GM18502 (cell line): ENCODE measurements around the gene NARF.
"Not testable (repeated sequence)": the region's sequence is repeated elsewhere in the genome, so short reads cannot be mapped to it uniquely, and the experiment has no call there.

Source experiments
- ATAC-seq: cut with Tn5 transposase; IDR thresholded peaks from one replicate; pipeline ENCODE4 v1.9.1; 2021; ENCODE audit warnings: mild to moderate bottlenecking; ENCODE audit not compliant: unreplicated experiment, poor library complexity

Gene NARF

DNA sequence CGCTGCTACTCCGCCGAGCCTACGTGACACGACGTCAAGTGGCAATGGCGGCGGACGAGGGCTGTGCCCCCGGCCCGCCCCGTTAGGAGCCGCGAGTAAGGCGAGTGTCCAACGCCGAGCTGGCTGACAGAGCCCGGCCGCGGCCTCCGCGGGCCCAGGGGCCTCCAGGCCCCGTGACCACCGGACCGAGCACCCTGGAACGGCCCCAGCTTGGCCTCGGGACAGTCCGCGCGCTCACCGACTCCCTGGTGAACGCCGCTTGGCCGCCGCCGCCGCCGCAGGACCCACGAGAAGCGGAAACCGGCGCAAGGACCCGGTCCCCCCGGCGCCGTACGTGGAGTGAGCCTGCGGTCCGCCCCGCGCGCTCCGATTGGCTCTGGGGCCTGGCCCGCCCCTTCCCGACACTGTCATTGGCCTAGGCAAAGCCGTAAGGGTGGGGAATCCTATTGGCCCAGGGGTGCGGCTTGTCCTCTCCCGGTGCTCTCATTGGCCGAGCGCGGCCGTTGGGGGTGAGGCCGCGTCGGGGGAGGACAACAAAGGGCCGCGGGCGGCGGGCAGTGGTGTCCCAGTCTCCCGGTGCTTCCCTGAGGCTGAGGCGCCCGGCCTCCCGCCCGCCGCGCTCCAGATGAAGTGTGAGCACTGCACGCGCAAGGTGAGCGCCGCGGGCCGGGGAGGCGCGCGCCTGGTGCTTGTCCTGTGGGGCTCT is at the start of gene NARF:
Gene NARF, plus strand, starts transcription at position 563 of the 706 bp plus-strand sequence. Its CDS starts 63 bp downstream, at position 626.
- ATAC-seq = peak; percentile 92

DNA sequence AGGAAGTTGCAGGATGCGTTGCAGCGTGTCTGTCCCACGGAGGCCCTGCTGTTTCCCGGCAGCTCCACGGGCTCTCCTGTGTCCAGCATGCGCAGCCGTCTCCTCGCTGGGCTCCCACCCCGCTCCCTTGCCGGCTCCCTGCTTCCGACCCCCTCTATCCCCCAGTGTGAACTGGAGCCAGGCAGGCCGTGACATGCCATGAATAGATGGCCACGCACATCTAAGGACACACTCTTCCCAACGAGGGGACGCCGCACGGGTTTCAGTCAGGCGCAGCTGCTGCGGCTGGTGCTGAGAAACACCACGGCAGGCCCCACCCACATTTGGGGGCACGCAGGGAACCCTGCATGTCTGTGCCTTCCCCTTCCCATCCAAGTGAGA is 49.6 kb upstream of the NARF start:
- ATAC-seq = no peak

DNA sequence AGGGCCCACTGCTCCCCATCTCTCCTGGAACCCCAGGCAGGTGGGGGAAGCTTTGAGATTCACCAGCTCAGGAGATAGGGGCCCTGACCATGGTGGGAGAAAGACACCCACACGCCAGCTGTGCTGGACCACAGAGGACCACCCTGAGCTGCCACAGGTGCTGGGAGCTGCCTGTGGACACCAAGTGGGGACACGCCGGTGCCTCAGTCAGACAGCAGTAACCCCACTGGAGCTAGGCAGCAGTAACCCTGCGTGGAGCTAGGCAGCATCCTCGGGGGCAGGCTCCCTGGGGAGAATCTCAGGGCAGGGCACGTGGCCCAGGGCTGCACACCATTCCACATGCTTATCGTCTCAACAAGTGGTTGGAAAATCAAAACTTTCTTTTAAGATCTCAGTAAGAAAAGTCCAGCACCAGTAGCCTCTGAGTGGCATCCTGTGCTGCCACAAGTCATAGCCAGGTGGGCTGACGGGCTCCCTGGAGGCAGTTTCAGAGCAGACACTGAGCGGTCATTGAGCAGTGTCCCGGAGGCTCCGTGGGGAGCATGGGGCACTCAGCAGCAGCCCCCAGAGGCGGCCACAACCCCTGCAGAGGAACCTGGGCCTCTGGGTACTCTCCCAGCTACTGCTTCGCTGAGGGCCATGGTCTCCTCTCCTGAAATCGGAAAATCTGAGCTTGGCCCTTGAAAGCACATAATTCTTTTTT is 48.4 kb upstream of the NARF start:
- no peak for ATAC-seq

DNA sequence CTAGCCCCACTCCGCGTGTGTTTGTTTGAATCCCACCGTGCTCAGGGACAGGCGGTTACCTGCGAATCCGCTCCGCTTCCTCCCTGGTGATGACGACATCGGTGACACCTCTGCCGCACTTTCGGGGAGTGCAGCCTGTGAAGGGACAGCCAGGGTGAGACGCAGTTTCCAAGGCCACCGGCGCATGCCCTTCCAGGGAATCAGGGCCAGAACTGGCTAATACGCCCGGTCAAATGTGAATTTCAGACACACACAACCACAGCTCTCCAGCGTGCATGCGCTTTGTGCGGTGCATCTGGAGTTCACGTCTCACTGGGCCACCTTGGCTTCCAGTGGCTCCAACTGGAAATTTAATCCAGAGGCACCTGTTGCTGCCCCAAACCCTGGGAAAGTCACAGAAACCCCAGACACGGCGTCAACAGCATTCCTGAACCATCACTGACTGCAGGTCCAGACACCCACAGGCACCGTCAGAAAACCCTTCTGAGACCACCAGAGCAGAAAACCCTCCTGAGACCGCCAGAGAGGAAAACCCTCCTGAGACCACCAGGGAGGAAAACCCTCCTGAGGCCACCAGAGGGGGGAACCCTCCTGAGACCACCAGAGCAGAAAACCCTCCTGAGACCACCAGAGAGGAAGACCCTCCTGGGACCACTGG is 47.0 kb upstream of the NARF start:
- ATAC-seq = no peak

DNA sequence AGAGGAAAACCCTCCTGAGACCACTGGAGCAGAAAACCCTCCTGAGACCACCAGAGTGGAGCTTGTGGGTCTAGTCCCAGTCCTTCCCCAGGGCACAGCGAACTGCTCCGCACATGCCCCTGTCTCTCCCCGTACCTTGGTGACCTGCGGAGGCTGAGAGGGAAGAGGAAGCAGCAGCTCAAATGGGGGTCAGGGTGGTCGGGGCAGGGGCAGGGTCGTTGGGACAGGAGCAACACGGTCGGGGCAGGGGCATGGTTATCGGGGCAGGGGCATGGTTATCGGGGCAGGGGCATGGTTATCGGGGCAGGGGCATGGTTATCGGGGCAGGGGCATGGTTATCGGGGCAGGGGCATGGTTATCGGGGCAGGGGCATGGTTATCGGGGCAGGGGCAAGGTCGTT is 46.5 kb upstream of the NARF start:
- ATAC-seq = not testable (repeated sequence)

DNA sequence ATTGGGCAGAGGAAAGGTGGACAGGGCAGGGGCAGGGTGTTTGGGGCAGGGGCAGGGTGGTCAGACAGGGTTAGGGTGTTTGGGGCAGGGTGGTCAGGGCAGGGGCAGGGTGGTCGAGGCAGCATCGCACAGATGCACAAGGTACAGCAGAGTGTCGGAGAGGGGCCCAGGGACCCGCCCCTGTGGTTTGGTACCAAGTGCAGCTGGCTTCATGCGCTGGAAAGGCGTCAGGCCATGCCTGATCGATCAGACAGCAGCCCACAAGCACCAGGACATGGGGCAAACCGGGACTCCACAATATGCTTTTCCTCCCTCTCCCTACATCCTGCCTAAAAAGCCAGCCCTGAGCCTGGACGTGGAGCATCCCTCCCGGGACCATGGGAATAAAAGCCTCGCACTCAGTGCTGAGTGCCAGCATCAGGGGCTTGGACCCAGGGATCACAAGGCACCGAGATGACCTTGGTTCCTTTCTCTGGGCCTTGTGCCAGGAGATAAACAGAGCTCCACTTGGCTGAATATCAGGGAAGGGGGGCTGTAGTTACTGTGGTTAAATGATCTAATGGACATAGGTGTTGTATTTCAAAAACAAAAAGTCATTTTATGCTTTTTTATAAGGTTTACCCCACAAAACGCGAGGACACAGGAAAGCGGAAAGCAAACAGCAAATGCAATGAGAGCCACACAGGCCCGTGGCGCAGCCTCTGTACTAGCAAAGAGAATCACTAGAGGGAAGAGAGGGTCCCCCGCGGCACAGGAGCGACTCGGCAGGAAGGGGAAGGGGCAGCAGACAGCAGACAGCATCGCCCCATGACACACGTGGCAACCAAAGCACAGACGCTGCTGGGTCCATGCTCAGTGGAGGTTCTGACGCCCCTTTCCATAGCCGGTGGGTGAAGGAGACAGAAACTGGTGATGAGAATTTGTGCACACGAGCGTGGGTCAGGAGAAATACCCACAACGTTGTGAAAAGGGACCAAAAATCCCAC is 45.7 kb upstream of the NARF start:
- ATAC-seq = no peak

DNA sequence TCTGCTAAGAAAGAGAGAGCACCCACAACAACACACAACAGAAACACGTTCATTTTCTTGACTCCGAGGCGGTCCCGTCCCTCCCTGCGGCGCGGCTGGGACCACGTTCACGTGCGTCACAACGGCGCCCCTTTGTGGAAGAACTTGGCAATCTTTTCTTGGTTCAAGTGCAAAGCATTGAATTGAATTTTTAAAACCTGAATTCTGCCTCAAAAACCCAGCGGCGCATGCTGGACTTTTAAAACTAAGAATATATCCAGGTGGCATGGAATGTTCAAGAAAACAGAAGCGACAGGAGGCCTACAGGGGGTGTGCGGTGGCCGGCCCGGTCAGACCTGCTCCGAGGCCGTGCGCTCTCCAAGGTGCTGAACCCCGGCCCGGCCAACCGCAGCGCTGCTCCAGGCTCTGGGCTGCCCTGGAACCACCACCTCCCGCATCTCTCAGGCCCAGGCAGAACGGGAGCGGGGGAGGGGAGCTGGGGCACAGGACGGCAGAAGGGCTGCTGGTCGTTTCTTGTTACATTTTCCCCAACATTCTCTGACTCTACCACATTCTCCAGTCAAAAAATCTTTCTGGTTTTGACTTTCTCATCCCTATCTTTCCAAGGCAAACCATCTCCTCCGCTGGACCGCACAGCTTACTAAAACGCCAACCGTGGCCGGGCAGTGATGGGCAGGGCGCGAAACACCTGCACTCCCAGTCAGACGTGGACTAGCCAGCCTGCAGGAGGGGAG is 43.8 kb upstream of the NARF start:
- no peak for ATAC-seq

DNA sequence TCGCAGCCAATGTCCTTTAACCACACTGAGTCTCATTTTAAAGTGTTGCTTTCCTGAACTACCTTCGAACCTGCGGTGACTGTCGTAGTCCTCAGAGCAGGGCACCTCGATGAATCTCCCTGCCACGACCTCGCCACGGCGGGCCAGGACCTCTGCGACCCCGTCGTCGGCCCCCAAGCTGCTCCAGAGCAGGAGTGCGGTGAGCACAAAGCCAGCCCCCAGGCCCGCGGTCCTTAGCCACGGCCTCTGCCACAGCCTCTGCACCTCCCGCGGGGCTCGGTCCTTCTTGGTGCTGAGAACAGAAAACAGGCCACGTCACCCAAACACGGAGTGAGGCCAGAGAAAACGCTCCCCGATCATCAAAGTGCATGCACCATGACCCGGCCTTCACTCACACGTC is 43.2 kb upstream of the NARF start:
- ATAC-seq = no peak

DNA sequence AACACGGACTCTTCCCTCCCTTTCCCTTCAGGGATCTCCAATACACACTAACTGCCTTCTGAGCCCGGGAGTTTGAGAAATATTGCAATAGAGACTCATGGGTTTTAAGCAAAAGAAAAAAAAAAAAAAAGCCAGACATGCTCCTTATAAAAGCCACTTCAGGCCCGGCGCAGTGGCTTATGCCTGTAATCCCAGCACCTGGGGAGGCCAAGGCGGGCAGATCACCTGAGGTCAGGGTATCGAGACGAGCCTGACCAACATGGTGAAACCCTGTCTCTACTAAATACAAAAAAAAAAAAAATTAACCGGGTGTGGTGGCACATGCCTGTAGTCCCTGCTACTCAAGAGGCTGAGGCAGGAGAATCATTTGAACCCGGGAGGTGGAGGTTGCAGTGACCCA is 42.8 kb upstream of the NARF start:
- ATAC-seq = no peak

DNA sequence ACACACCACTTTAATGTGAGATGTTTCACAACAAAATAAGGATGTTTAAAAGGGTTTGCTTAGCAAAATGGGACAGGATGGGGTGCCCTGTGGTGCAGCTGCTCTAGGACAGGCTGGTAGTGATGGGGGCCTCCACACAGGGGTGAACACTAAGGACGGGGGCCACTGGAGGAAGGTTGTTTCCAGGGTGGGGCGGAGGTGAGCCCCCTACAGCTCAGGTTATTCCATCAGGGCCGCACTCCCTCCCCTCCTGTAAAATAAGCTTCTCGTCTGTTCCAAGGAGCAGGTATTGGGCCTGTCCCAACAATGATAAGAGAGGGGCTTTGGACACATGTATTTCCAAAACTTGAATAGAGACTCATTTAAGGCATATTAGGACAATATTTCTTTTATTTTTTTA is 42.3 kb upstream of the NARF start:
- ATAC-seq = no peak

DNA sequence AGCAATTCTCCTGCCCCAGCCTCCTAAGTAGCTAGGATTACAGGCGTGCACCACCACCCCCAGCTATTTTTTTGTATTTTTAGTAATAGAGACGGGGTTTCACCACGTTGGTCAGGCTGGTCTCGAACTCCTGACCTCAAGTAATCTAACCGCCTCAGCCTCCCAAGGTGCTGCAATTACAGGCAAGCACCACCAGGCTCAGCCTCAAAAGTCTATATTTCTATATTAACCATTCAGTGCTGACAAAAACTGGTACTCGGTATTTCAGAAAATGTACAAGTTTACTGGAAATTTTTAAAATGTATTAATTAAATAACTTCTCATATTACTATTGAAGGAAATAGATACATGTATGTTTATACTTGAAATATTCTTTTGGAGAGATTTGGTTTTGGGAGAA is 41.8 kb upstream of the NARF start:
- ATAC-seq = no peak

DNA sequence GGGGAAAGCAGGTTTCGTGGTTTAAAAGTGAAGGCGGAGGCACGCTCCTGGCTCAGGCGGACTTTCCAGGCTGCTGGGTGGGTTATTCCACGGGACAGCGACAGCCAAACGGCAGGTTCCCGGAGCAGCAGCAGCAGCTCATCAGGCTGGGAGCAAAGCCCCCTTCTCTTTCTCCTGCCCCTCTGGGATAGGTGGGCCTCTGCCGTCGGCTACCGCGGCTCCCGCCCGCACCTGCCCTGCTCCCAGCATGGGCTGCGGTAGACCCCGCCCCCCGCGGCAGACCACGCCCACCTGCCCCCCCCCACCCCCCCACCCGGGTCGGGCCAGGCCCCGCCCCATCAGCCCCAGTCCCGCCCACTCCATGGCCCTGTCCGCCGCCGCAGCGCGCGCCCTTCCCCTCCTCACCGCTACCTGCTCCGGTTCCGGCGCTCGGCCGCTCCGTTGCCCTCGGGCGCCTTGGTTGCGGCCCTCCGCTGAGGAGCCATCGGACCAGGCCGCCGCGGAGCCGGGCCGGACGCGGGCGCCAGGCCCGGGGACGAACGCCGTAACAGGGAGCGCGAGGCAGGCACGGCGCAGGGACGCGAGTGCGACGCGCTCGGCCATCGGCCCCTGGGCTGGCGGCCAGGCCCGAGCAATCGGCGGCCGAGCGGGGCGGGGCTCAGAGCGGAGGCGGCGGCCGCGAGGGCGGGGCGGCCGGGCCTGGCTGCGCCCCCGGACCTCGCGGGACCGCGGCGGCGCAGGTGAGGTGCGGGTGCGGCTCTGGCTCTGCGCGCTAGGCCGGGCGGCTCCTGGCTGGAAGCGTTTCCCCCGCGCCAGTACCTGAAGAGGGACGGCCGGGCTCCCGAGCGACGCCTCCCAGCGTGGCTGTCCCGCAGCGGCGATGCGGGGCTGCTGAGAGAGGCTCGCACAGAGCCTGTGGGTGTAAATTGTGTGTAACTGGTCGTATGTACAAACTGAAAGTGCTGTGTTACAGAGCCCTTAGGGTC is 40.2 kb upstream of the NARF start, which contains the start of the genes HEXD and OGFOD3:
Gene HEXD, plus strand, starts transcription at position 347 of the 986 bp plus-strand sequence. CDS start 1,453 bp downstream, outside the sequence.
Gene OGFOD3, minus strand, starts transcription at position 586 of the 986 bp plus-strand sequence. Its CDS starts 101 bp downstream, at position 485.
- peak; percentile 88 for ATAC-seq

DNA sequence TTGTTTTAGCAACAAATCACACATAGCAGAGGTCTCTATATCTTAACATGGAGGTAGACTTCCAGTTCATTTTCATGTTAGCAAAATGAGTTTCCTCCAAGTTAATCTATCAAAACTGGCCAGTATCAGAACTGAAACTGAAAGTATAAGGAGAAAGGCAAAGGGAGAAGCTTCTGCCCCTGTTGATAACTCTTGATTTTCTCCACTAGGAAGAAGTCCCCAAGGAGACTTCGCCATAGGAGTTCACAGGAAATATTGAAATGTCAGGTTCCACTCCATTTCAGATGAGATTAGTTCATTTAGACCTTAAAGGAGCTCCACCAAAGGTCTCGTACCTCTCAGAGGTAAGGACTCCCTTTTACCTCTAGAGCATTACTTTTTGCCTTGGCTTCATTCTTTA is 39.0 kb upstream of the NARF start:
- no peak for ATAC-seq

DNA sequence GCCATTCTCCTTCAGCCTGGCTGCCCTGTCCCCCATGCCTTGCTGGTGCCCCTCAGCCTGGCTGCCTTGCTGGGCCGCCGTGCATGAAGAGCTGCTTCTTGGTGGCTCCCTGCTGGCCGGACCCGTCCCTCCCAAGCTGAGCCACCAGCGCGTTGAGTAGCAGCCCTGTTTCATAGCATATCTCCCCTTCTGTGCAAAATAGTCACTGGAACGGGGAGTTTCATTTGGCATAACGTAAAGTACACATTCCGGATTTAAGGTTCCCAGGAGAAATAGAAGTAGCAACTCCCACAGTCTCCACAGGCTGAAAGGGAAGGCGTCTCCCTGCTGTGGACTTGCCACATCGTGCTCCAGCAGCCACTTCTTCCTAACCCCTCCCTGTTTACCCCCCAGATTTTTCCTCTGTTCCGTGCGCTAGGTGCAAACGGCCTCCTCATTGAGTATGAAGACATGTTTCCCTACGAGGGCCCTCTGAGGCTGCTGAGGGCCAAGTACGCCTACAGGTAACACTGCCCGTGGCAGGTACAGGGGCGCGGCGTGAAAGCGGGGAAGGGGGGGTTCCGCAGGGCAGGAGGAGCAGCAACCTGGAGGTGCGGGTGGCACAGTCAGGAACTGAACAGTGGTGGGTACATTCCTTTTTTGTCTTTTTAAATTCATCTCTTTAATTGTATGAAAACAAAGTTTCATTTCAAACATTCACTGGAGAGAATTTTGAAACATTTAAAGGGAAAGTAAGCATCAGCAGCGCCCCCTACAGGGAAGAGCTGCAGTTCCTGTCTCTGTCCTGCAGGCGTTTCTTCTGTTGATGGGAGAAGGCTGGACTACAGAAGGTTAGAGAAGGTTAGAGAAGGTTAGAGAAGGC is 34.3 kb upstream of the NARF start:
- ATAC-seq = no peak

DNA sequence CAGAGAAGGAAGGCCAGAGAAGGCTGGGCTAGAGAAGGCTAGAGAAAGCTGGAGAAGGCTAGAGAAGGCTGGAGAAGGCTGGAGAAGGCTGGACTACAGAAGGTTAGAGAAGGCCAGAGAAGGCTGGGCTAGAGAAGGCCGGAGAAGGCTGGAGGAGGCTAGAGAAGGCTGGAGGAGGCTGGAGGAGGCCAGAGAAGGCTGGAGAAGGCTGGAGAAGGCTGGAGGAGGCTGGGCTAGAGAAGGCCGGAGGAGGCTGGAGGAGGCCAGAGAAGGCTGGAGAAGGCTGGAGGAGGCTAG is 33.7 kb upstream of the NARF start:
- no peak for ATAC-seq

DNA sequence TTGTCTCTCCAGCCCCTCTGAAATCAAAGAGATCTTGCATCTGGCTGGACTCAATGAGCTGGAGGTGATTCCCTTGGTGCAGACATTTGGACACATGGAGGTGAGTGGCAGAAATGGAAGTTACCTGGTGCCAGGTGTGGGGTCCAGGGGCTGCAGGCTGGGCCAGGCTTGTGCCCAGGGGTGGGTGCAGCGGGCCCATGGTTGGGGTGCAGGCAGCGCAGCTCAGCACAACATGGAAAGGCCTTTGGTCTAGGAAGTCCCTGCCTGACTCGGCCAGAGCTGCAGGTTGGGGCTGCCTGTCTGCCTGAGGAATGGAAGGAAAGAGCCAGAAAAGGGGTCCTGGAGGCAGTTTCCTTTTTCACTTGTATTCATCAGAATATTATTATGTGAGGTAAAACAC is 30.0 kb upstream of the NARF start:
- ATAC-seq = no peak

DNA sequence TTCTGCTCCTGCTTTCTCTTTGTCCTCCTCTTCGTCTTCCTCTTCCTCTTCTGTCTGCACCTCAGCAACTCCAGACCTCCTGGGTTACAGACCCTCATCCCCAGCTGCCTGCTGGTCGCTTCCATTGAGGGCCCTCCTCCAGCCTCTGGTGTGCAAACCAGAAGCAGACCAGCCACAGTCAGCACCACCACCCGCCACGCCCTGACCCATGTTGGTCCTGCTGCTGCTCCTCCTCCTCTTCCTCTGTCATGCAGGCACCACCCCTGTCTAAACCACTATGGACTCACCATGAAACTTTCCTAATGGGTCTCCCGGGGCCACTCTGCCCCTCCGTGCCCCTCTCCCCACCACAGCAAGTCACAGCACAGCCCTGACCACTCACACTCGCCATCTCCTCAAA is 28.7 kb upstream of the NARF start:
- no peak for ATAC-seq

DNA sequence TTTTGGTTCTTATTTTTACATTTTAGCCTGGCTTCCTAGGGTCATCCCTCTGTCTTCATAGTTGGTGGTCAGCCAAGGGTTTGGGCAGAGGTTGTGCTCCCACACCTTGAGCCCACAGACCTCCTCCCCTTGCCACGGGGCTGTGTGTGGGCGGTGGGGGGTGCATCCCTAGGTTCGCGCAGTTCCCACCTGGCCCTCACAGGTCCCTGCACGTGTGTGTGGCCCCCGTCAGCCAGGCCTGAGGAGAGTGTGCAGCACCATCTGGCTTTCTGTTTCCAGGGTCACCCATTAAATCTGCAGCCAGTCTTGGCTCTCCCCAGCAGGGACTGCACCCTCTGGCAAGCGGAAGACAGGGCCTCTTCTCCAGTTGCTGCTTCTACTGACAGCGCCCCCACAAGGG is 26.5 kb upstream of the NARF start:
- no peak for ATAC-seq
